GM12878 (cell line): Measurements from ENCODE around the gene ACTA2. TPM values are rescaled to one million over a fixed set of nuclear protein-coding genes. Genes with fewer than 3 reads are reported as not detected.

ENCODE experiments used
- ATAC-seq: fragments of 200-7000 bp; cut with Tn5 transposase; 3 replicates; pipeline ENCODE4 v1.9.1; 2020; ENCODE audit warnings: mild to moderate bottlenecking, moderate library complexity
- BruUV-seq: library from RNA; stranded (reverse); fragments of 400-500 nt; replicated peaks from 2 replicates; lab custom pipeline; 2021; lab: Mats Ljungman, UMichigan
- CTCF ChIA-PET: fragments of 300-600 bp; sonication (Branson Sonifier 250); formaldehyde crosslinking; extraction: SDS; loops from one replicate; lab custom pipeline; 2021; ENCODE audit warnings: inconsistent platforms; lab: Yijun Ruan, JAX
- POLR2A ChIA-PET: fragments of 350-600 bp; formaldehyde crosslinking; extraction: SDS; loops from one replicate; lab custom pipeline; 2021; ENCODE audit warnings: inconsistent platforms; lab: Charles Lee
- RAD21 ChIA-PET: fragments of 300-600 bp; sonication (Branson Sonifier 250); formaldehyde crosslinking; loops from one replicate; lab custom pipeline; 2023; ENCODE audit warnings: antibody characterized with exemption; ENCODE audit not compliant: unreplicated experiment; lab: Charles Lee
- SMC1A ChIA-PET: fragments of 300-600 bp; sonication (Branson Sonifier 250); formaldehyde crosslinking; loops from one replicate; lab custom pipeline; 2023; ENCODE audit not compliant: unreplicated experiment, uncharacterized antibody; lab: Charles Lee
- DNase-seq: peaks from one replicate; pipeline ENCODE4 v3.0.0-alpha.2; 2011; ENCODE audit warnings: low read depth, low spot score
- FAIRE-seq: peaks from 3 replicates; lab custom pipeline; 2011; peaks lifted over from hg19 to GRCh38; lab: Jason Lieb, UNC
- H2AFZ ChIP-seq: 2 replicates; pipeline ENCODE4 v1.6.0; 2011; ENCODE audit warnings: low read depth, low read length, control low read depth; ENCODE audit not compliant: control insufficient read depth
- H3K27ac ChIP-seq: 2 replicates; pipeline ENCODE4 v1.5.1; 2011; ENCODE audit warnings: control low read depth; ENCODE audit not compliant: control insufficient read depth, insufficient read depth
- H3K27me3 ChIP-seq, 2 experiments: replicated peaks in 1 of 2; 2 replicates each; pipeline versions ENCODE4 v1.6.0 to v1.6.1; 2011; ENCODE audit warnings: low read length in 1 of 2; ENCODE audit not compliant: control insufficient read depth in 2 of 2, insufficient read depth in 2 of 2
- H3K36me3 ChIP-seq, 2 experiments: 2 replicates each; pipeline ENCODE4 v1.5.1; 2011; ENCODE audit warnings: low read length in 1 of 2; ENCODE audit not compliant: control insufficient read depth in 2 of 2, insufficient read depth in 2 of 2
- H3K4me1 ChIP-seq: 2 replicates; pipeline ENCODE4 v1.6.1; 2011; ENCODE audit warnings: mild to moderate bottlenecking, low read length, moderate library complexity, mixed read lengths; ENCODE audit not compliant: control insufficient read depth, insufficient read depth
- H3K4me2 ChIP-seq: 2 replicates; pipeline ENCODE4 v1.6.0; 2011; ENCODE audit warnings: control low read depth; ENCODE audit not compliant: control insufficient read depth, insufficient read depth
- H3K4me3 ChIP-seq: fragments of 200-600 bp; sonication (generic); 2 replicates; pipeline ENCODE4 v1.5.1; 2016
- H3K79me2 ChIP-seq: 2 replicates; pipeline ENCODE4 v1.6.0; 2011; ENCODE audit warnings: low read length; ENCODE audit not compliant: control insufficient read depth, insufficient read depth
- H3K9ac ChIP-seq: 2 replicates; pipeline ENCODE4 v1.8.0; 2011; ENCODE audit warnings: low read length, control low read depth, mixed read lengths; ENCODE audit not compliant: control insufficient read depth, insufficient read depth
- H3K9me3 ChIP-seq: replicated peaks from 3 replicates; pipeline ENCODE4 v1.5.1; 2011; ENCODE audit warnings: mild to moderate bottlenecking, low read length; ENCODE audit not compliant: control insufficient read depth, insufficient read depth
- H4K20me1 ChIP-seq: 2 replicates; pipeline ENCODE4 v1.6.0; 2011; ENCODE audit not compliant: control insufficient read depth, insufficient read depth
- BCL11A ChIP-seq: IDR thresholded peaks from 2 replicates; pipeline ENCODE4 v1.6.1; 2011; ENCODE audit warnings: low read depth, low read length
- GATAD2B ChIP-seq: fragments of 450-650 bp; conservative IDR thresholded peaks from 2 replicates; pipeline ENCODE4 v1.6.1; 2017; ENCODE audit warnings: low read depth, mild to moderate bottlenecking, moderate library complexity
- HDGF ChIP-seq: fragments of 450-650 bp; IDR thresholded peaks from 2 replicates; pipeline ENCODE4 v1.6.1; 2016; ENCODE audit warnings: antibody characterized with exemption
- MEF2B ChIP-seq: fragments of 450-650 bp; IDR thresholded peaks from 2 replicates; pipeline ENCODE4 v1.6.1; 2018; ENCODE audit warnings: mild to moderate bottlenecking, moderate library complexity; ENCODE audit not compliant: partially characterized antibody, poor library complexity, severe bottlenecking
- PML ChIP-seq: IDR thresholded peaks from 2 replicates; pipeline ENCODE4 v1.6.1; 2012; ENCODE audit warnings: low read length, inconsistent platforms
- SMC3 ChIP-seq: IDR thresholded peaks from 2 replicates; pipeline ENCODE4 v1.6.1; 2011; ENCODE audit warnings: low read length, improper control_type of control experiment, borderline replicate concordance
- SREBF2 ChIP-seq: IDR thresholded peaks from 2 replicates; pipeline ENCODE4 v1.6.1; 2012; ENCODE audit warnings: mild to moderate bottlenecking, low read length
- SRF ChIP-seq, 2 experiments: IDR thresholded peaks; 2 replicates each; pipeline ENCODE4 v1.6.1; 2011; ENCODE audit warnings: low read depth in 2 of 2, low read length in 2 of 2, mild to moderate bottlenecking in 1 of 2, moderate library complexity in 1 of 2
- TARDBP ChIP-seq: IDR thresholded peaks from 2 replicates; pipeline ENCODE4 v1.6.1; 2016; ENCODE audit warnings: borderline replicate concordance
- WRNIP1 ChIP-seq: IDR thresholded peaks from 2 replicates; pipeline ENCODE4 v1.6.1; 2011; ENCODE audit warnings: low read depth, low read length, improper control_type of control experiment, borderline replicate concordance
- ZBED1 ChIP-seq: IDR thresholded peaks from 2 replicates; pipeline ENCODE4 v1.6.1; 2016; ENCODE audit warnings: borderline replicate concordance
- WGBS: methylation state at CpG from one replicate; pipeline ENCODE4 v1.1.6; 2016; ENCODE audit warnings: low lambda C conversion rate; ENCODE audit not compliant: insufficient replicate concordance, insufficient coverage; ENCODE audit errors: missing lambda C conversion rate; 5-methylcytosine and 5-hydroxymethylcytosine counted together
- in situ Hi-C: fragments of 300-500 bp; cut with MboI; formaldehyde crosslinking; loops from 9 replicates; pipeline ENCODE4 v1.14.3; 2018; ENCODE audit warnings: mixed read lengths
- intact Hi-C: fragments of 100-400 bp; cut with micrococcal nuclease; formaldehyde crosslinking; loops from one replicate; pipeline ENCODE4 v1.14.2; 2022; ENCODE audit not compliant: unreplicated experiment
- polyA plus RNA-seq, 11 experiments: library from polyadenylated mRNA; depleted of rRNA in 4 of 11; unstranded in 6 of 11; stranded (reverse) in 5 of 11; fragments of >200 nt; fragmentation: Nextera tagmentation in 4 of 11; fragmentation: Illumina TruSeq in 1 of 11; extraction: Ambion mirVana in 4 of 11; extraction: Trizol in 1 of 11; gene quantifications; 1 replicate in 1 of 11; 2 replicates in 10 of 11; pipeline versions ENCODE4 v1.2.1 to v1.2.3, GENCODE V29; 2011 to 2016; ENCODE audit warnings: inconsistent platforms in 2 of 11, missing spikeins in 2 of 11, low read depth in 1 of 11
- total RNA-seq, 4 experiments: library from RNA; depleted of rRNA in 3 of 4; stranded (reverse); fragments of >200 nt in 3 of 4; fragmentation: Illumina TruSeq in 1 of 4; extraction: Trizol in 1 of 4; gene quantifications; 2 replicates each; pipeline versions ENCODE4 v1.2.1 to v1.2.3, GENCODE V29; 2013 to 2021
- TF ChIP-seq, protein P1 (sequence below), 3 experiments: IDR thresholded peaks in 2 of 3; conservative IDR thresholded peaks in 1 of 3; 2 replicates each; pipeline ENCODE4 v1.5.1; 2011; ENCODE audit warnings: low read depth in 3 of 3, low read length in 3 of 3, mild to moderate bottlenecking in 3 of 3, control low read depth in 2 of 3, moderate library complexity in 2 of 3, inconsistent platforms in 1 of 3, mixed read lengths in 1 of 3; ENCODE audit not compliant: control insufficient read depth in 2 of 3, insufficient read depth in 1 of 3; ENCODE audit errors: extremely low read depth in 1 of 3
- TF ChIP-seq, protein P2 (sequence below): fragments of 450-650 bp; formaldehyde crosslinking; IDR thresholded peaks from 2 replicates; pipeline ENCODE4 v1.5.0; 2022; ENCODE audit warnings: mild to moderate bottlenecking, missing genetic modification characterization
- TF ChIP-seq, protein P3 (sequence below): fragments of 450-650 bp; IDR thresholded peaks from 2 replicates; pipeline ENCODE4 v1.6.1; 2017; ENCODE audit warnings: mild to moderate bottlenecking
- TF ChIP-seq, protein P4 (sequence below): IDR thresholded peaks from 2 replicates; pipeline ENCODE4 v1.6.1; 2012; ENCODE audit warnings: low read depth, low read length, improper control_type of control experiment

ACTA2 gene
- total and polyA plus RNA-seq, 10 of the 15 experiments (the other 5 are each of a cell fraction or from before 2014, with no cell fraction given): 7.4 to 78.2 (median 32.4) TPM

DNA sequence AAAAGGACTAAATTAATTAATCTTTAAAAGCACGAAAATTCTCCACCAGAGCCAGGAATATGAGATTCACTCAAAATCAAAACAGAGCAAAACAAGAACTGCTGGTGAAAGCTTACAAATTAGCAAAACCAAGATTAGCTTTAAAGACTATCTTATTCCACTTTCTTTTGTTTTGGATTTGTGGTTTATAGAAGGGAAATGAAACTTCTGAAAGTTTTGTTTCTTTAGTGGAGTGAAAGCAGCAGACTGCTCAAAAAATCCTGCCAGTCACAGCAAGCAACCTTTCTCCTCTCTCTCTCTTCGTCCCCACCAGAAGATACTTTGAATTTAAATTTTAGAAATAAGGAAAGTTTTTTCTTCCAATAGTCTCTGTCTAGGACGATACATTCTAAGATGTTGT, 7.8 kb downstream of the ACTA2 start:
- peak; percentile 83 for FAIRE-seq
- SMC1A ChIA-PET: interaction anchor here (0.8 to 5.2 kb wide), 23 partner anchors 8 to 425 kb away, joined by 3 to 28 read pairs (median 4); partner anchors contain the start of gene FAS
- TF ChIP-seq, protein P1, sequence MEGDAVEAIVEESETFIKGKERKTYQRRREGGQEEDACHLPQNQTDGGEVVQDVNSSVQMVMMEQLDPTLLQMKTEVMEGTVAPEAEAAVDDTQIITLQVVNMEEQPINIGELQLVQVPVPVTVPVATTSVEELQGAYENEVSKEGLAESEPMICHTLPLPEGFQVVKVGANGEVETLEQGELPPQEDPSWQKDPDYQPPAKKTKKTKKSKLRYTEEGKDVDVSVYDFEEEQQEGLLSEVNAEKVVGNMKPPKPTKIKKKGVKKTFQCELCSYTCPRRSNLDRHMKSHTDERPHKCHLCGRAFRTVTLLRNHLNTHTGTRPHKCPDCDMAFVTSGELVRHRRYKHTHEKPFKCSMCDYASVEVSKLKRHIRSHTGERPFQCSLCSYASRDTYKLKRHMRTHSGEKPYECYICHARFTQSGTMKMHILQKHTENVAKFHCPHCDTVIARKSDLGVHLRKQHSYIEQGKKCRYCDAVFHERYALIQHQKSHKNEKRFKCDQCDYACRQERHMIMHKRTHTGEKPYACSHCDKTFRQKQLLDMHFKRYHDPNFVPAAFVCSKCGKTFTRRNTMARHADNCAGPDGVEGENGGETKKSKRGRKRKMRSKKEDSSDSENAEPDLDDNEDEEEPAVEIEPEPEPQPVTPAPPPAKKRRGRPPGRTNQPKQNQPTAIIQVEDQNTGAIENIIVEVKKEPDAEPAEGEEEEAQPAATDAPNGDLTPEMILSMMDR (IDR thresholded peaks at IDR 0.05 in 2 of 3, conservative IDR thresholded peaks at IDR 0.05 in 1 of 3; ENCODE audit: control insufficient read depth in 2 of 3, extremely low read depth in 1 of 3, insufficient read depth in 1 of 3, low read depth in 3 of 3, low read length in 3 of 3): no peak
- TF ChIP-seq SREBF2: no peak
- TF ChIP-seq SRF (IDR thresholded peaks at IDR 0.05; ENCODE audit: low read depth in 2 of 2, low read length in 2 of 2): no peak
- TF ChIP-seq, protein P2, sequence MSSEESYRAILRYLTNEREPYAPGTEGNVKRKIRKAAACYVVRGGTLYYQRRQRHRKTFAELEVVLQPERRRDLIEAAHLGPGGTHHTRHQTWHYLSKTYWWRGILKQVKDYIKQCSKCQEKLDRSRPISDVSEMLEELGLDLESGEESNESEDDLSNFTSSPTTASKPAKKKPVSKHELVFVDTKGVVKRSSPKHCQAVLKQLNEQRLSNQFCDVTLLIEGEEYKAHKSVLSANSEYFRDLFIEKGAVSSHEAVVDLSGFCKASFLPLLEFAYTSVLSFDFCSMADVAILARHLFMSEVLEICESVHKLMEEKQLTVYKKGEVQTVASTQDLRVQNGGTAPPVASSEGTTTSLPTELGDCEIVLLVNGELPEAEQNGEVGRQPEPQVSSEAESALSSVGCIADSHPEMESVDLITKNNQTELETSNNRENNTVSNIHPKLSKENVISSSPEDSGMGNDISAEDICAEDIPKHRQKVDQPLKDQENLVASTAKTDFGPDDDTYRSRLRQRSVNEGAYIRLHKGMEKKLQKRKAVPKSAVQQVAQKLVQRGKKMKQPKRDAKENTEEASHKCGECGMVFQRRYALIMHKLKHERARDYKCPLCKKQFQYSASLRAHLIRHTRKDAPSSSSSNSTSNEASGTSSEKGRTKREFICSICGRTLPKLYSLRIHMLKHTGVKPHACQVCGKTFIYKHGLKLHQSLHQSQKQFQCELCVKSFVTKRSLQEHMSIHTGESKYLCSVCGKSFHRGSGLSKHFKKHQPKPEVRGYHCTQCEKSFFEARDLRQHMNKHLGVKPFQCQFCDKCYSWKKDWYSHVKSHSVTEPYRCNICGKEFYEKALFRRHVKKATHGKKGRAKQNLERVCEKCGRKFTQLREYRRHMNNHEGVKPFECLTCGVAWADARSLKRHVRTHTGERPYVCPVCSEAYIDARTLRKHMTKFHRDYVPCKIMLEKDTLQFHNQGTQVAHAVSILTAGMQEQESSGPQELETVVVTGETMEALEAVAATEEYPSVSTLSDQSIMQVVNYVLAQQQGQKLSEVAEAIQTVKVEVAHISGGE: no peak
- no peak for TF ChIP-seq HDGF
- TF ChIP-seq, protein P3, sequence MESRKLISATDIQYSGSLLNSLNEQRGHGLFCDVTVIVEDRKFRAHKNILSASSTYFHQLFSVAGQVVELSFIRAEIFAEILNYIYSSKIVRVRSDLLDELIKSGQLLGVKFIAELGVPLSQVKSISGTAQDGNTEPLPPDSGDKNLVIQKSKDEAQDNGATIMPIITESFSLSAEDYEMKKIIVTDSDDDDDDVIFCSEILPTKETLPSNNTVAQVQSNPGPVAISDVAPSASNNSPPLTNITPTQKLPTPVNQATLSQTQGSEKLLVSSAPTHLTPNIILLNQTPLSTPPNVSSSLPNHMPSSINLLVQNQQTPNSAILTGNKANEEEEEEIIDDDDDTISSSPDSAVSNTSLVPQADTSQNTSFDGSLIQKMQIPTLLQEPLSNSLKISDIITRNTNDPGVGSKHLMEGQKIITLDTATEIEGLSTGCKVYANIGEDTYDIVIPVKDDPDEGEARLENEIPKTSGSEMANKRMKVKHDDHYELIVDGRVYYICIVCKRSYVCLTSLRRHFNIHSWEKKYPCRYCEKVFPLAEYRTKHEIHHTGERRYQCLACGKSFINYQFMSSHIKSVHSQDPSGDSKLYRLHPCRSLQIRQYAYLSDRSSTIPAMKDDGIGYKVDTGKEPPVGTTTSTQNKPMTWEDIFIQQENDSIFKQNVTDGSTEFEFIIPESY: no peak
- no peak for TF ChIP-seq TARDBP
- TF ChIP-seq, protein P4, sequence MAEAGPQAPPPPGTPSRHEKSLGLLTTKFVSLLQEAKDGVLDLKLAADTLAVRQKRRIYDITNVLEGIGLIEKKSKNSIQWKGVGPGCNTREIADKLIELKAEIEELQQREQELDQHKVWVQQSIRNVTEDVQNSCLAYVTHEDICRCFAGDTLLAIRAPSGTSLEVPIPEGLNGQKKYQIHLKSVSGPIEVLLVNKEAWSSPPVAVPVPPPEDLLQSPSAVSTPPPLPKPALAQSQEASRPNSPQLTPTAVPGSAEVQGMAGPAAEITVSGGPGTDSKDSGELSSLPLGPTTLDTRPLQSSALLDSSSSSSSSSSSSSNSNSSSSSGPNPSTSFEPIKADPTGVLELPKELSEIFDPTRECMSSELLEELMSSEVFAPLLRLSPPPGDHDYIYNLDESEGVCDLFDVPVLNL: no peak
- TF ChIP-seq ZBED1: no peak
- TF ChIP-seq GATAD2B: no peak
- no peak for TF ChIP-seq SMC3
- TF ChIP-seq WRNIP1: no peak
- no peak for TF ChIP-seq PML
- TF ChIP-seq BCL11A: 0 out of 2 replicates have a peak, but pooled peaks have one; percentile 20
- no peak for TF ChIP-seq MEF2B

More for the DNA sequence above, 7.8 kb downstream of the ACTA2 start:
- no peak overlapping the region for H3K4me3 ChIP-seq
- no peaks in the 10 kb centered on the region for H3K27me3 ChIP-seq
- H3K9me3 ChIP-seq: no peaks in the 10 kb centered on the region
- H3K36me3 ChIP-seq: no peaks in the 10 kb centered on the region; a peak in 1 of 4 replicates
- no peaks in the 10 kb centered on the region for H3K79me2 ChIP-seq
- in situ Hi-C loops (no loop called here), intact Hi-C loops (no loop called here)
- ChIA-PET CTCF (interaction anchor here (1.0 to 5.3 kb wide), 12 partner anchors 8 to 299 kb away, joined by 3 to 42 read pairs (median 8); no protein-coding TSS in a partner anchor), POLR2A (interaction anchor here (1.0 kb wide), 1 partner anchor 46 kb away, joined by 3 read pairs; no protein-coding TSS in a partner anchor), RAD21 (interaction anchor here (0.9 to 3.6 kb wide), 9 partner anchors 9 to 265 kb away, joined by 3 to 21 read pairs (median 5); partner anchors contain the start of gene FAS)
- H3K4me2 ChIP-seq: peak overlapping the region; percentile 15
- no peak overlapping the region for H3K9ac ChIP-seq
- WGBS: 0% methylated on average over 3 of the region's 3 CpGs
- no peak overlapping the region for H2AFZ ChIP-seq
- peaks cover 4% of the 10 kb centered on the region for H3K4me1 ChIP-seq
- DNase-seq (no peak), ATAC-seq (peak; percentile 91)
- no TSS peak for BruUV-seq
- H3K27ac ChIP-seq: 0 out of 2 replicates have a peak overlapping the region, but pooled peaks have one; percentile 45
- H4K20me1 ChIP-seq: no peaks in the 10 kb centered on the region
